ENCODE data around the gene APOC1.

GRCh38 chr19:44882063-44882462 is 32.3 kb upstream of the APOC1 start:
- no peak for TF ChIP-seq CTCF (conservative IDR thresholded peaks at IDR 0.05)
- no peak for TF ChIP-seq EZH2 (IDR thresholded peaks at IDR 0.05; ENCODE audit: low read depth)

All from PC-9 (cell line).